ENCODE measurements around the gene CORIN. TPM values are rescaled to one million over a fixed set of nuclear protein-coding genes. Genes with fewer than 3 reads are reported as not detected.

Gene CORIN
- total and polyA plus RNA-seq, 4 donors = 0.15 to 9.1 (median 1.0) TPM

DNA sequence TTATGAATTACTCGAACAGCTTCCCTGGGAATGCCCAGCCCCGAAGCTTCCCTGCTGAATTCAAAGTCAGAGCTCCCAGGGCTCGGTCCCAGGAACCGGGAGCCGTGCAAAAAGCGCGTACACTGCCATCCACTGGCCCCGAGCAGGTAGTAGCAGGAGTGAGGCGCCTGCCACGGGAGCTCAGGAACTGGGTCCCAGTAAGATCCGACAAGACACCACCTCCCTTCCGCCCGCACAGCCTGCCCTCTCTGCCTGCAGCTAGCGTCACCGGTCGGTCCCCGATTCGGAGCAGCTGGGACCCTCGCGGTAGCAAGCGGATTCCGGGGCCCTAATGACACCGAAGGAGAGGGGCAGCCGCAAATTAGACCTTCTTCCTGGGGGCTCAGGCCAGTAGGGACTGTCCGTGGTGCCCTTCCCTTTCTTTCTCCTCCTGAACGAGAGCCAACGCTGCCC lies 1.2 kb downstream of the CORIN start:
- Histone ChIP-seq H3K4me1 (ENCODE audit: control insufficient read depth in 5 of 5, insufficient read depth in 5 of 5, low read length in 5 of 5) (peaks cover 6 to 27% (median 8%) of the 10 kb centered on the region in 5 donors), H3K9ac (ENCODE audit: insufficient read depth in 1 of 2, low read length in 2 of 2) (peak overlapping the region in 1 of 2 donors; percentile 83), H3K9me3 (ENCODE audit: control insufficient read depth in 4 of 4, insufficient read depth in 3 of 4, low read length in 3 of 4) (peaks cover 0 to 4% (median 2%) of the 10 kb centered on the region in 4 donors), H3K36me3 (ENCODE audit: control insufficient read depth in 4 of 4, insufficient read depth in 4 of 4, low read length in 4 of 4) (no peaks in the 10 kb centered on the region), H3K27me3 (ENCODE audit: control insufficient read depth in 3 of 3, insufficient read depth in 3 of 3, low read length in 2 of 3) (no peaks in the 10 kb centered on the region), H3K4me3 (peak overlapping the region; percentile 43), H3K27ac (ENCODE audit: low read depth in 1 of 2, low read length in 1 of 2) (peak overlapping the region; percentile 2 to 79)
- 0% methylated on average over 27 of the region's 27 CpGs for WGBS, 2 donors
- DNase-seq (peak; percentile 86 to 88 (median 87)), ATAC-seq (ENCODE audit: insufficient read depth, low FRiP score) (peak; percentile 88)
- TF ChIP-seq, protein P1, sequence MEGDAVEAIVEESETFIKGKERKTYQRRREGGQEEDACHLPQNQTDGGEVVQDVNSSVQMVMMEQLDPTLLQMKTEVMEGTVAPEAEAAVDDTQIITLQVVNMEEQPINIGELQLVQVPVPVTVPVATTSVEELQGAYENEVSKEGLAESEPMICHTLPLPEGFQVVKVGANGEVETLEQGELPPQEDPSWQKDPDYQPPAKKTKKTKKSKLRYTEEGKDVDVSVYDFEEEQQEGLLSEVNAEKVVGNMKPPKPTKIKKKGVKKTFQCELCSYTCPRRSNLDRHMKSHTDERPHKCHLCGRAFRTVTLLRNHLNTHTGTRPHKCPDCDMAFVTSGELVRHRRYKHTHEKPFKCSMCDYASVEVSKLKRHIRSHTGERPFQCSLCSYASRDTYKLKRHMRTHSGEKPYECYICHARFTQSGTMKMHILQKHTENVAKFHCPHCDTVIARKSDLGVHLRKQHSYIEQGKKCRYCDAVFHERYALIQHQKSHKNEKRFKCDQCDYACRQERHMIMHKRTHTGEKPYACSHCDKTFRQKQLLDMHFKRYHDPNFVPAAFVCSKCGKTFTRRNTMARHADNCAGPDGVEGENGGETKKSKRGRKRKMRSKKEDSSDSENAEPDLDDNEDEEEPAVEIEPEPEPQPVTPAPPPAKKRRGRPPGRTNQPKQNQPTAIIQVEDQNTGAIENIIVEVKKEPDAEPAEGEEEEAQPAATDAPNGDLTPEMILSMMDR (IDR thresholded peaks at IDR 0.05; ENCODE audit: control extremely low read depth, extremely low read depth) = peak; percentile 51

DNA sequence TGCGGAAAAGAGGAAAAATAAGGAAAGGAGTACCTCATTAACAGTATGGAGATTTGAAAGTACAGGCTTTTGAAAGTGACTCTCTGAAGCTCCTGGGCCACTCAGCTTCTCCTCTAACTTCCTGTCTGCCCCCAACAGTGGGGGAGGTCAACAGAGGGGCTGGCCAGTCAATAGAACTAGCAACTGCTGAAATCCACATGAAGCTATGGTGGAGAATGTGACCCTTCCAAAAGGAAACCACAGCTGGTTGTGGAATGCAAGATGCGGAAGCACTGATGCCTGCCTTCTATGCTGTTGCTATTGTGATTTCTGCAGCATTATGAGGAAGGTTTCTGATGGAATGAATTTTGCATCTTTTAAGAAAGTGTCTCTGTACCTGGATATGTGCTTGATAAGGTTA lies 2.4 kb downstream of the CORIN start:
- Histone ChIP-seq H3K4me3 (no peak overlapping the region), H3K4me1 (ENCODE audit: control insufficient read depth in 5 of 5, insufficient read depth in 5 of 5, low read length in 5 of 5) (peaks cover 6 to 27% (median 8%) of the 10 kb centered on the region in 5 donors), H3K36me3 (ENCODE audit: control insufficient read depth in 4 of 4, insufficient read depth in 4 of 4, low read length in 4 of 4) (no peaks in the 10 kb centered on the region), H3K9ac (ENCODE audit: insufficient read depth in 1 of 2, low read length in 2 of 2) (no peak overlapping the region), H3K27me3 (ENCODE audit: control insufficient read depth in 3 of 3, insufficient read depth in 3 of 3, low read length in 2 of 3) (no peaks in the 10 kb centered on the region), H3K9me3 (ENCODE audit: control insufficient read depth in 4 of 4, insufficient read depth in 3 of 4, low read length in 3 of 4) (peaks cover 0 to 4% (median 2%) of the 10 kb centered on the region in 4 donors), H3K27ac (ENCODE audit: low read depth in 1 of 2, low read length in 1 of 2) (peak overlapping the region in 1 of 2 donors; percentile 79)
- DNase-seq = peak; percentile 16 to 29 (median 22)
- TF ChIP-seq, protein P1 (IDR thresholded peaks at IDR 0.05; ENCODE audit: control extremely low read depth, extremely low read depth) = no peak
- no peak for ATAC-seq (ENCODE audit: insufficient read depth, low FRiP score)
- 44 to 53% methylated on average over 2 of the region's 2 CpGs for WGBS, 2 donors

DNA sequence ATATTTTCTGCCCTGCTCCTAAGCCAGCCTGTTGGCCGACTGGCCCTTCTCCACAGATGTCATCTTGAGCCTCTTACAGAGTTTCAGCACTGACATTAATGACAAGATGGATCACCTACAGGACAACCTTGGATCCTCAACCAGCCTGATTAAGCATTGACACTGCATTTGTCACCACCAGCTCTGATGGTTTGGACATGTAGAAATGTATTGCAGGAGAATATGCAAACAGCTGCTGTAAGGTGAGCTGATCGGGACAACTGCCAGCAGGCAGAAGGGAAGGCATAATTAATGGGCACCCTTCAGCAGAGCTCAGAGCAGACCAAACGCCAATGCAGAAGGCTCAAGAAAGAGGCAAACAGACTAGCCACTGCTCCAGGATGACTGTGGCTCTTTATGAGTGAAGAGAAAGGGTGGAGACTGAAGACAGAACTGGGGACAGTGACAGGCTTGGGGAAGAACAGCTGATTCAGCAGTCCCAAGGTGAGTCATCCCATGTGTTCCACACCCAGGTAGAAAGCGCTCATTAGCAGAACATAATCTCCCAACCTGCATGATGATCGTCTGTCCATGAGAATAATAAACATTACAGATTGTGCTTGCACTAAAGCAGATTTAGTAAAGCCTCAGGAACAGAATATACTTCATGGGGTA lies 6.7 kb downstream of the CORIN start:
- Histone ChIP-seq H3K27ac (ENCODE audit: low read depth in 1 of 2, low read length in 1 of 2) (peak overlapping the region in 1 of 2 donors; percentile 1), H3K36me3 (ENCODE audit: control insufficient read depth in 4 of 4, insufficient read depth in 4 of 4, low read length in 4 of 4) (no peaks in the 10 kb centered on the region), H3K9me3 (ENCODE audit: control insufficient read depth in 4 of 4, insufficient read depth in 3 of 4, low read length in 3 of 4) (peaks cover 0 to 4% (median 2%) of the 10 kb centered on the region in 4 donors), H3K4me3 (no peak overlapping the region), H3K9ac (ENCODE audit: insufficient read depth in 1 of 2, low read length in 2 of 2) (no peak overlapping the region), H3K27me3 (ENCODE audit: control insufficient read depth in 3 of 3, insufficient read depth in 3 of 3, low read length in 2 of 3) (no peaks in the 10 kb centered on the region), H3K4me1 (ENCODE audit: control insufficient read depth in 5 of 5, insufficient read depth in 5 of 5, low read length in 5 of 5) (peaks cover 0 to 11% (median 6%) of the 10 kb centered on the region in 5 donors)
- ATAC-seq (ENCODE audit: insufficient read depth, low FRiP score) (no peak), DNase-seq (peak in 1 of 3 donors; percentile 9)
- TF ChIP-seq, protein P1 (IDR thresholded peaks at IDR 0.05; ENCODE audit: control extremely low read depth, extremely low read depth) = no peak
- WGBS, 2 donors = 70 to 84% methylated on average over 5 of the region's 5 CpGs

All from lung (tissue), 12 donors.